HG03196 (cell line): Measurements from ENCODE around the gene ANKRD44.
"Not testable (repeated sequence)": the region's sequence is repeated elsewhere in the genome, so short reads cannot be mapped to it uniquely, and the experiment has no call there.

Source experiments
- ATAC-seq: cut with Tn5 transposase; IDR thresholded peaks from one replicate; pipeline ENCODE4 v1.9.1; 2021; ENCODE audit not compliant: unreplicated experiment

The ANKRD44 gene

GRCh38 chr2:197085665-197086064 lies 224.9 kb downstream of the ANKRD44 start:
- ATAC-seq, result no peak

DNA sequence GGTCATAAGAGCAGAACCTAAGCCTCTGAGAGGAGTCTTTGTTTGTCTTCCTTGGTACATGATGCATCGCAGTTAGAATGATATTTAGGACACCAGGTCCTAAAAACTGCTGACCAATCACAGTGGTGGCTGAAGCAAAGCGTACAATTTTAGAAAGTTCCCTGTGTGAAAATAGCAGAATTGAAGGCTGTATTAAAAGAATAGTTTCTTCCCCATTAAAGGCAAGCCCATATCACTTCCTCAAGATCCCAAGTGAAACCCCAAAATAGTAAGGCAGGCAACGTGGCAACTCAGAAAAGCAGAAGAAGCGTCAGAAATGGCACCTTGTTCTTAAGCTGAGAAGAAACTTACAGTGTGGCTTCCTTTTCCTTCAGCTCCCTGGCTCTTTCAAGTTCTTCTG lies 229.3 kb downstream of the ANKRD44 start:
- ATAC-seq, result no peak

GRCh38 chr2:197080578-197081216 lies 229.9 kb downstream of the ANKRD44 start:
- ATAC-seq, result no peak

DNA sequence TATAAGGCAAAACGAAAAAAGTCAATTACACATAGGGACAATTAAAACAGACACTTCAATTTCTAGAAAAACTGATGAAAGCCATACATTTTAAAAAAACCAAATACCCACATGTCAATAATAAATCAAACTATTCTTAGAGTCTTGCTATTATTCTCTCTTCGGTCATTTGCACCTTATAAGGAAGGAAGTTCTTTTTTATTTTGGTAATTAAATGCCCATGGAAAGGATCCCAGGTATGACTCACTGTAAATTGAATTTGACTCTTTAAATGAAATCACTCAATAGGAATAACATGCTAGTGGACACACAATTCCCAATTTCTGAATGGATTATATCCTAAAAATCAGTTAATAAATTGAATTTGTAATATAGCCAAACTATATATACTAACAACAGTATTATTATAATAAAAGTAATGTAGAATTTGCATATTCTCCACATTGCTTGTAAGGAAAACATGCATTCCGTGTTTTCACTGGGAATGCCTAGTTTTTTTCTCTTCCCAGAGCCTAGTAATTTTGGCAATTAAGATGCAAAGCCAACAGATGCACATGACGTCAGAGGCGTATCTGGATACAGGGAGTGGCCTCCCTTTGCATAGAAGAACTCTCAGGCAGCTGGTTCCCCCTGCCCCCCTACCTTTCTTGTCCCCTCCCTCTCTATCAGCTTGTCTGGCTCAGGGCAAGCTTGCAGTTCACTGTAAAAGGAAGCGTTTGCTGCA lies 230.6 kb downstream of the ANKRD44 start:
- ATAC-seq, result no peak

DNA sequence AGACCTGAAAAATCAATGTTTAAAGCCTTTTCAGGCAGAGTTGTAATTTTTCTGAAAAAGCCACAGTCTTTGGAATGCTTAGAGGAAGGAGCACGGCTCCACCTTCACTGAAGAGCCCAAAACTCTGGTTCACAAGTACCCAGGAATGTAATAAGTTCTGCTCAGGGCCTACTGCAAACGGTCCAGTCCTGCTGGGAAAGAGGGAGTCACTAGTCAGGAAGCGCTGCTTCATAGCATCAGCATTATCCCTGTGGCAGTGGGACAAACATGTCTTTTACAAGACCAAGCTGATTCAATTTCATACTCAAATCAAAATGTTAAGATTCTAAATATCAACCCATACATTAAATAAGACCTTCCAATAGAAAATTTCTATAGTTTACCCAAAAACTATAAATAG lies 231.2 kb downstream of the ANKRD44 start:
- no peak for ATAC-seq

- ATAC-seq, result no peak
These were observed 232.0 kb downstream of the ANKRD44 start for GRCh38 chr2:197078535-197078934.

GRCh38 chr2:197077336-197077735 lies 233.2 kb downstream of the ANKRD44 start:
- no peak for ATAC-seq

DNA sequence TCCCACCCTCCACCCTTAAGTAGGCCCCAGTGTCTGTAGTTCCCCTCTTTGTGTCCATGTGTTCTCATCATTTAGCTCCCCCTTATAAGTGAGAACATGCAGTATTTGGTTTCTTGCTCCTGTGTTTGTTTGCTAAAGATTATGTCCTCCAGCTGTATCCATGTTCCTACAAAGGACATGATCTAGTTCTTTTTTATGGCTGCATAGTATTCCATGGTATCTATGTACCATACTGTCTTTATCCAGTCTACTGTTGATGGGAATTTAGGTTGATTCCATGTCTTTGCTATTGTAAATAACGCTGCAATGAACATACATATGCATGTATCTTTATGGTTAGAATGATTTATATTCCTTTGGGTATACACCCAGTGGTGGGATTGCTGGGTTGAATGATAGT lies 233.9 kb downstream of the ANKRD44 start:
- ATAC-seq, result no peak

GRCh38 chr2:197075754-197076337 lies 234.7 kb downstream of the ANKRD44 start:
- ATAC-seq, result no peak

DNA sequence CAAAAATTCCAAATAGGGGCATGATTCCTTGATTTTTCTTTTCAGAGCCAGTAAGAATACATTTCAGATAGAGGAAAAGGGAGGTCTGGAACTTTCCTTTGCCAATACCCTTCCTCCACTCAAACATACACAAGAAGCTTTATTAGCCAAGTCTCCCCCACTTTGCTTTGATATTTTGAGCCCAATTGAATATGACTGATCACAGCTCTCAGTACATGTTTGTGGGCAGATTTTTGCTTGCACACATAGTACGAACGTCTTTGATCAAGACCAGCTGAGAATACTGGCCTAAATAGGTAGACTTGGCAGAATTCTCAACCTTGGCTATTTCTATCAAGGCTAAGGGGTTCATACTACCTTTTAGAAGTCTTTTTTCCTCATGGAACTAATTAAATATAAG lies 235.3 kb downstream of the ANKRD44 start:
- no peak for ATAC-seq

DNA sequence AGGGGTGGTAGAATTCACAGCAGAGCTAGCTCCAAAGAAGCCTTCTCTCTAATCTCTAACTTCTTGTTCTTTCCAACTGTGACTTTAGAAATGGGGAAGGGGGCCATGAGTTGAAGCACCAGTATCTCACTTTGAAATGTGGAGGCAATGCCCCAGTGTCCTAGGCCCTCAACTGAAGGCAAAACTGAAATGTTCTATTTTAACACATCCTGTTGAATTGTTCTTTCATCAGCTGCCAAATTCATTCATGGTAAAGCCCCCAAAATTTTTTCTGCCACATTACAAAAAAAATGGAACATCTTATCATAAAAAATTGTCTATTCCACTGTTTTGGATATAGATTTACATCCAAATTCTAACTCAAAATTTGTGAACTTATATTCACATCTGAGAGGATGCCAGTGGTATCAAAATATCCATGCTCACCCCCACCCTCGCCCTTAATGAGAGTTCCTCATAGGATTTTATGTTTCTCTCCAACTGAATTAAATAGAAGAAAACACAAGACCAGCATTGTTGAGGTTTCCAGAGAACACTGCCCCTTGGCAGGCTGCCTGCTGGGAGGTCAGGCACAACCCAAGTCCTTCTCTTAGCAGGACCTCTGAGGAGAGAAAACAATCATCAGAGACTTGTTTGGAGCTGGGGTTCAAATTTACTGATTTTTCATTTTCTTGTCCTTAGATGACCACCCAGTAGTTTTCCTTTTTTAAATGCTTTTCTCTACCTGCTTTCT lies 236.7 kb downstream of the ANKRD44 start:
- ATAC-seq, result no peak

GRCh38 chr2:197073270-197073669 lies 237.3 kb downstream of the ANKRD44 start:
- ATAC-seq, result no peak

GRCh38 chr2:197072533-197072932 lies 238.0 kb downstream of the ANKRD44 start:
- no peak for ATAC-seq

DNA sequence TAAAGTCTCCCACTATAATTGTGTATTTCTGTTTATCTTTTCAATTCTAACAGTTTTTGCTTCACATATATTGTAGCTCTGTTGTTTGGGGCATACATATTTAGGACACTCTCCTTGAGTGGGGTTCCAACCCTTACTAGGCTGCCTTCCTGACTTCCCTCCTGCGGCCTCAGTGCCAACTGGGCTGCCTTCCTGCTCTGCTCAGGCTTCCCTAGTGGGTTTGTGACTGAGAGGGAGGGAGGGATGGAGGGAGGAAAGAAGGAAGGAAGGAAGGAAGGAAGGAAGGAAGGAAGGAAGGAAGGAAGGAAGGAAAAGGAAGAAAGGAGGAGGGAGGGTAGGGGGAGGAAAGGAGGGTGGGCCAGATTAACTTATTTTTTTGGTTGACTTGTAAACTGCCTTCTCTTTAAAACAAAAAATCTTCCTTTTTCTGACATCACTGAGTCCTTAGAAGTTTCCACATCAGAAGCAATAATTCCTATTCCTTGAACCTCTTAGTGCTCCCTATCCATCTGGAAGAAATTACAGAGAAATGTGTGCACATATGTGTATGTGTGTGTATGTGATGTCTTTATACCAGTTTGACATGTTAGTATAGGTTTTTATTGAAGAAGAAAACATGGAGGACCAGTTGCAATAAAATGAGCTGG lies 238.7 kb downstream of the ANKRD44 start:
- ATAC-seq, result no peak

DNA sequence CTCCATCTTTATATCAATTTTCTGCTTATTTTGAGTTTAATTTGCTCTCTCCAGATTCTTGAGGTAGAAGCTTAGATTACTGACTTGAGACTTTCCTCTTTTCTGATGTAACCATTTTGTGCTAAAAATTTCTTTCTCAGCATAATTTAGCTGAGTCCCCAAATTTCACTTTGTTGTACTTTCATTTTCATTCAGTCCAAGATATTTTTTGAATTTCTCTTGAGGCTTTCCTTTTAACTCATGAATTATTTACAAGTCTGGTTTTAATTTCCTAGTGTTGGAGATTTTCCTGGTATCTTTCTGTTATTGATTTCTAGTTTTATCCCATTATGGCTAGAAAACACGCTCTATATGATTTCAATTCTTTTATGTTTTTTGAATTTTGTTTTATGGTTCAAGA lies 239.4 kb downstream of the ANKRD44 start:
- ATAC-seq, result no peak

GRCh38 chr2:197069958-197070357 lies 240.6 kb downstream of the ANKRD44 start:
- ATAC-seq, result no peak

DNA sequence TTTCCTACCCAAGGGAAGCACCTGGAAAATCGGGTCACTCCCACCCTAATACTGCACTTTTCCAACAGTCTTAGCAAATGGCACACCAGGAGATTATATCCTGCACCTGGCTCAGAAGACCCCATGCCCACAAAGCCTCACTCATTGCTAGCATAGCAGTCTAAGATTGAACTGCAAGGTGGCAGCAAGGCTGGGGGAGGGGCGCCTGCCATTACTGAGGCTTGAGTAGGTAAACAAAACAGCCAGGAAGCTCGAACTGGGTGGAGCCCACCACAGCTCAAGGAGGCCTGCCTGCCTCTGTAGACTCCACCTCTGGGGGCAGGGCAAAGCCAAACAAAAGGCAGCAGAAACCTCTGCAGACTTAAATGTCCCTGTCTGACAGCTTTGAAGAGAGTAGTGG lies 248.0 kb downstream of the ANKRD44 start:
- ATAC-seq, result not testable (repeated sequence)

- ATAC-seq, result no peak
These were observed 251.1 kb downstream of the ANKRD44 start for GRCh38 chr2:197059477-197059876.

DNA sequence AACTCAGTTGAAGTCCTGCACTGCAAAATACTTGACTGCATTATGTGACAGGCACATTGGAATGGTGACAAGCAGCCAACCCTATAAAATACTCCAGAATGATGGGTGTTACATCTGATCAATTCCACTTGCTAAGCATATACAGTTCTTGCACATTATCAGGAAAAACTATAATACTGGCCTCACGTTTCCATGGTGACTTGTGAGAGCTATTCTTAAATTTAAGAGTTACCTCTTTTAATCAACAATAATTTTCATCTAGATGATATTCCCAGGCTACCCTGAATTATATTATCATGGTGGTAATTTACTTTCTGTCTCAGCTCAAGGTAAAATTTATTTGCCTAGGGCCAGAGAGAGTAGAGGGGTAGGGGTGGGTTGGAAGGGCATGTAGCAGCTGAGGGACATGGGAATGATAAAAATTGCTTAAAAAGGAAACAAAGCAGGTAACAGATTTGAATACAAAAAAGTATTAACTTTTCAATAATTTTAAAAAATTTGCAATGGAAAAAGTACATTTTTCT lies 251.7 kb downstream of the ANKRD44 start:
- ATAC-seq, result no peak

DNA sequence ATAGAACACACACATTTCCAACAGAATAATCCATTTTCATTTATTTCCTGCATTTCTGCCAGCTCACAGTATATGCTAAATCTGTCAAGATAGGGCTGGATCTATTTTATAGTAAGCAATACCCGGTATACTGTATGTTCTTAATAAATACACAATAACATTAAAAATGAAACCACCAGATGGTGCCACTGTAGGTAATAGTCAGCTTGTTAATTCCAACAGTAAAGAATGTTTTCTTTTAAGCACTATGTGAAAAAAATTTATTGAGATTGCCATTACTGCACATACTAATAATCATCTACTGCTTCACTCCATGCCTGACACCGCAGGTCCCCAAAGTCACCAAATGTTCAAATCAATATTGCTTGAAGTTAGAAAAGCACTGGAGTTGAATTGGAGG lies 252.6 kb downstream of the ANKRD44 start:
- no peak for ATAC-seq

DNA sequence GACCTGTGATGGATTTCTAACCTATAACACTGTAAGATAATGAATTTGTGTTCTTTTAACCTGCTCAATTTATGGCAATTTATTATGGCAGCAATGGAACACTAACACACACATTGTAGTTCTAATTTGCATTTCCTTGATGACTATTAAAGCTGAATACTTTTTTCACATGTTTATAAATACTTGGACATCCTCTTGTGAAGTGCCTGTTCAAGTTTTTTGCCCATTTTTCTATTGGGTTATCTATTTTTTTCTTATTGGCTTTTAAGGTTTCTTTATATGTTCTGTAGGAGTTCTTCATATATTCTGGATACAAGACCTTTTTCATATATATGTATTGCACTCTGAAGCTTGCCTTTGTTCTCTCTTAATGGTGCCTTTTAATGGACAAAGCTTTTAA lies 255.5 kb downstream of the ANKRD44 start:
- no peak for ATAC-seq
